WERI-Rb-1 (cell line): ENCODE measurements around the gene PAPOLB.

Experiments used
- DNase-seq: peaks from one replicate; pipeline ENCODE4 v3.0.0-alpha.2; 2020
- H3K27ac ChIP-seq: fragments of 250-450 bp; sonication (Bioruptor Pico); 2 replicates; pipeline ENCODE4 v1.5.1; 2020; ENCODE audit warnings: mild to moderate bottlenecking, moderate library complexity
- H3K27me3 ChIP-seq: fragments of 250-450 bp; sonication (Bioruptor Pico); 2 replicates; pipeline ENCODE4 v1.5.1; 2021; ENCODE audit warnings: mild to moderate bottlenecking, low read depth, moderate library complexity; ENCODE audit not compliant: insufficient read depth, severe bottlenecking
- H3K36me3 ChIP-seq: fragments of 250-450 bp; sonication (Bioruptor Pico); 2 replicates; pipeline ENCODE4 v1.5.1; 2020; ENCODE audit warnings: mild to moderate bottlenecking, moderate library complexity
- H3K4me3 ChIP-seq: 2 replicates; pipeline ENCODE4 v1.5.1; 2011; ENCODE audit warnings: low read depth, mild to moderate bottlenecking, control low read depth, low read length
- H3K9me3 ChIP-seq: fragments of 250-450 bp; sonication (Bioruptor Pico); 2 replicates; pipeline ENCODE4 v1.5.1; 2021; ENCODE audit warnings: mild to moderate bottlenecking, moderate library complexity; ENCODE audit not compliant: severe bottlenecking
- TF ChIP-seq, protein P1 (sequence below): IDR thresholded peaks from 2 replicates; pipeline ENCODE4 v1.5.1; 2011; ENCODE audit warnings: low read depth, mild to moderate bottlenecking, control low read depth, inconsistent platforms, low read length

The PAPOLB gene

DNA sequence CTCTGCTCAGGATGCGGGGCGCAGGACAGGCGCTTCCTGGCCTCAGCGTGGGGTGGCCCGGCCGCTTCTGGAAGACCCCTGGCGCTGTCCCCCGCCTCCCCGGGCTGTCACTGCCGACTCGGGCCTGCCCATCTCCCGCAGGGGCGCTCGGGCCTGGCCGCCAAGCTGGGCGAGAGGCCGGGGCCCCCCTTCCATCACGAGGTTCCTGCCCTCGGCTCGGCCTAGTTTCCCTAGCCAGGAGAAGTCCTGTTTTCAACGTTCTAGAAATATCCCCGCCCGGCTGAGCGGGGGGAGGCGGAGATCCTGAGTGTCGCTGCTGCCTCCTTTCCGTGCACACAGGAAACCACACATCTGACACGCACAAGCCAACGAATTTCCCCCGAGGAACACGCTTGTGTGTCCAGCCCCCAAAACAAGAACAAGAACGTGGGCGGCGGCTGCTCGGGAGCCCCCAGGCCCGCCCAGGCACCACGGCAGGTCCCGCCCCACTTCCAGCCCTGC lies 52.7 kb downstream of the PAPOLB start:
- Histone ChIP-seq H3K27ac (no peak overlapping the region), H3K9me3 (no peaks in the 10 kb centered on the region), H3K4me3 (no peak overlapping the region), H3K36me3 (peaks cover 17% of the 10 kb centered on the region), H3K27me3 (no peaks in the 10 kb centered on the region)
- DNase-seq: no peak
- TF ChIP-seq, protein P1, sequence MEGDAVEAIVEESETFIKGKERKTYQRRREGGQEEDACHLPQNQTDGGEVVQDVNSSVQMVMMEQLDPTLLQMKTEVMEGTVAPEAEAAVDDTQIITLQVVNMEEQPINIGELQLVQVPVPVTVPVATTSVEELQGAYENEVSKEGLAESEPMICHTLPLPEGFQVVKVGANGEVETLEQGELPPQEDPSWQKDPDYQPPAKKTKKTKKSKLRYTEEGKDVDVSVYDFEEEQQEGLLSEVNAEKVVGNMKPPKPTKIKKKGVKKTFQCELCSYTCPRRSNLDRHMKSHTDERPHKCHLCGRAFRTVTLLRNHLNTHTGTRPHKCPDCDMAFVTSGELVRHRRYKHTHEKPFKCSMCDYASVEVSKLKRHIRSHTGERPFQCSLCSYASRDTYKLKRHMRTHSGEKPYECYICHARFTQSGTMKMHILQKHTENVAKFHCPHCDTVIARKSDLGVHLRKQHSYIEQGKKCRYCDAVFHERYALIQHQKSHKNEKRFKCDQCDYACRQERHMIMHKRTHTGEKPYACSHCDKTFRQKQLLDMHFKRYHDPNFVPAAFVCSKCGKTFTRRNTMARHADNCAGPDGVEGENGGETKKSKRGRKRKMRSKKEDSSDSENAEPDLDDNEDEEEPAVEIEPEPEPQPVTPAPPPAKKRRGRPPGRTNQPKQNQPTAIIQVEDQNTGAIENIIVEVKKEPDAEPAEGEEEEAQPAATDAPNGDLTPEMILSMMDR: no peak

DNA sequence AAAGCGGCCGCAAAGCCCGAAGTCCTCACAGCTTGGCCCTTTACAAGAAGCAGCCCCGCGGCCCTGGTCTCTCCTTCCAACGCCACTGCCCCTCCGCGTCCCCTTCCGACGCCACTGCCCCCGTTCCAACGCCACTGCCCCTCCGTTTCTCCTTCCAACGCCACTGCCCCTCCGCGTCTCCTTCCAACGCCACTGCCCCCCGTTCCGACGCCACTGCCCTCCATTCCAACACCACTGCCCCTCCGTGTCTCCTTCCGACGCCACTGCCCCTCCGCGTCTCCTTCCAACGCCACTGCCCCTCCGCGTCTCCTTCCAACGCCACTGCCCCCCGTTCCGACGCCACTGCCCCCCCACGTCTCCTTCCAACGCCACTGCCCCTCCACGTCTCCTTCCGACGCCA lies 53.3 kb downstream of the PAPOLB start:
- Histone ChIP-seq H3K9me3 (no peaks in the 10 kb centered on the region), H3K27ac (no peak overlapping the region), H3K27me3 (no peaks in the 10 kb centered on the region), H3K4me3 (no peak overlapping the region), H3K36me3 (peaks cover 13% of the 10 kb centered on the region)
- TF ChIP-seq, protein P1: no peak
- DNase-seq: no peak

DNA sequence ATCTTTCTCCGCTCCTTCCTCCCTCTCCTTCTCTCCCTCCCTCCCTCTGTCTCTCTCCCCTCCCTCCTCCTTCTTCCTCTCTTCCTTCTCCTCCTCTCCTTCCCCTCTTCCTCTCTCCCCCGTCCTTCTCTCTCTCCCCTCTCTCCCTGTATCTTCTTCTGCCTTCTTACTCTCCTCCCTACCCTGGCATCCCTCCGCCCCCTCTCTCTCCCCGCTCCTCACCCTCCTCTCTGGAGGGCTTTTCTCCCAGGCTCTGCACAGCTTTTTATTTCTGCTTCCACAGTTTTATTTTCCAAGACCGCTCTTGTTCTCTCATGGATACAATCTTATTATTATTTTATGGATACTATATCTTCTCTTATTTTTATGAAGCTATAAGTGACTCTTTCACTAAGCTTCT lies 53.8 kb downstream of the PAPOLB start:
- DNase-seq: no peak
- no peak overlapping the region for H3K4me3 ChIP-seq
- H3K27ac ChIP-seq: no peak overlapping the region
- no peaks in the 10 kb centered on the region for H3K27me3 ChIP-seq
- no peaks in the 10 kb centered on the region for H3K9me3 ChIP-seq
- peaks cover 8% of the 10 kb centered on the region for H3K36me3 ChIP-seq
- TF ChIP-seq, protein P1: no peak
